Tibial nerve (tissue), 3 donors: ENCODE data around the gene GALNT12.

Source experiments
- CTCF ChIP-seq, 5 experiments: fragments of 200-600 bp in 3 of 5; fragments of 450-650 bp in 2 of 5; sonication (generic) in 3 of 5; IDR thresholded peaks; one replicate each; pipeline ENCODE4 v1.5.1; 2016 to 2019; ENCODE audit warnings: antibody characterized with exemption in 5 of 5, mild to moderate bottlenecking in 3 of 5, moderate library complexity in 2 of 5
- POLR2A ChIP-seq, 2 donors: fragments of 450-650 bp; IDR thresholded peaks; one replicate each; pipeline ENCODE4 v1.6.1; 2017; ENCODE audit warnings: antibody characterized with exemption in 2 of 2, mild to moderate bottlenecking in 2 of 2, moderate library complexity in 2 of 2

- no peak for TF ChIP-seq CTCF (IDR thresholded peaks at IDR 0.05)
- no peak for TF ChIP-seq POLR2A (IDR thresholded peaks at IDR 0.05)
These were observed 11.3 kb downstream of the GALNT12 start for GRCh38 chr9:98818764-98819163.
